ENCODE results near the gene ITPK1.

DNA sequence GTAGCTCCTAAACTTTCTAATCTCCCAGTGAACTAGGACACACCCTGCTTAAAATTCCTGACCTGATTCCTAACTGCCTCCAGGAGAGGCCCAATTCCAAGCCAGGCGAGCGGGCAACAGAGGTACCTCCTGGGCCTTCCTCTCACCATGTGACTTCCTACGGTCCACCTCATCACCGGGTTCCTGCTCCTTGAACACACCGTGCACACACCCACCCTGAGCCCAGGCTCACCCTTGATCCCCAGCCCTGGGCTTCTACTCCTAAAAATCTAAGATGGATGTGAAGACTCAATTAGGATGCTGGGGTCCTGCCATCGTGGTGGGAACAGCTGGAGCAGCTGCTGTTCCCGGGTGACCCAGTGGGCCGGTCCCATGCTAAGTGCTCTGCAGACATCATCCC is 124.2 kb downstream of the ITPK1 start:
- TF ChIP-seq, protein P1, sequence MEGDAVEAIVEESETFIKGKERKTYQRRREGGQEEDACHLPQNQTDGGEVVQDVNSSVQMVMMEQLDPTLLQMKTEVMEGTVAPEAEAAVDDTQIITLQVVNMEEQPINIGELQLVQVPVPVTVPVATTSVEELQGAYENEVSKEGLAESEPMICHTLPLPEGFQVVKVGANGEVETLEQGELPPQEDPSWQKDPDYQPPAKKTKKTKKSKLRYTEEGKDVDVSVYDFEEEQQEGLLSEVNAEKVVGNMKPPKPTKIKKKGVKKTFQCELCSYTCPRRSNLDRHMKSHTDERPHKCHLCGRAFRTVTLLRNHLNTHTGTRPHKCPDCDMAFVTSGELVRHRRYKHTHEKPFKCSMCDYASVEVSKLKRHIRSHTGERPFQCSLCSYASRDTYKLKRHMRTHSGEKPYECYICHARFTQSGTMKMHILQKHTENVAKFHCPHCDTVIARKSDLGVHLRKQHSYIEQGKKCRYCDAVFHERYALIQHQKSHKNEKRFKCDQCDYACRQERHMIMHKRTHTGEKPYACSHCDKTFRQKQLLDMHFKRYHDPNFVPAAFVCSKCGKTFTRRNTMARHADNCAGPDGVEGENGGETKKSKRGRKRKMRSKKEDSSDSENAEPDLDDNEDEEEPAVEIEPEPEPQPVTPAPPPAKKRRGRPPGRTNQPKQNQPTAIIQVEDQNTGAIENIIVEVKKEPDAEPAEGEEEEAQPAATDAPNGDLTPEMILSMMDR (IDR thresholded peaks at IDR 0.05), result no peak
- no peak for TF ChIP-seq POLR2A (IDR thresholded peaks at IDR 0.05)
